Measurements from ENCODE around the gene HS1BP3.

- TF ChIP-seq, protein P1, sequence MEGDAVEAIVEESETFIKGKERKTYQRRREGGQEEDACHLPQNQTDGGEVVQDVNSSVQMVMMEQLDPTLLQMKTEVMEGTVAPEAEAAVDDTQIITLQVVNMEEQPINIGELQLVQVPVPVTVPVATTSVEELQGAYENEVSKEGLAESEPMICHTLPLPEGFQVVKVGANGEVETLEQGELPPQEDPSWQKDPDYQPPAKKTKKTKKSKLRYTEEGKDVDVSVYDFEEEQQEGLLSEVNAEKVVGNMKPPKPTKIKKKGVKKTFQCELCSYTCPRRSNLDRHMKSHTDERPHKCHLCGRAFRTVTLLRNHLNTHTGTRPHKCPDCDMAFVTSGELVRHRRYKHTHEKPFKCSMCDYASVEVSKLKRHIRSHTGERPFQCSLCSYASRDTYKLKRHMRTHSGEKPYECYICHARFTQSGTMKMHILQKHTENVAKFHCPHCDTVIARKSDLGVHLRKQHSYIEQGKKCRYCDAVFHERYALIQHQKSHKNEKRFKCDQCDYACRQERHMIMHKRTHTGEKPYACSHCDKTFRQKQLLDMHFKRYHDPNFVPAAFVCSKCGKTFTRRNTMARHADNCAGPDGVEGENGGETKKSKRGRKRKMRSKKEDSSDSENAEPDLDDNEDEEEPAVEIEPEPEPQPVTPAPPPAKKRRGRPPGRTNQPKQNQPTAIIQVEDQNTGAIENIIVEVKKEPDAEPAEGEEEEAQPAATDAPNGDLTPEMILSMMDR (IDR thresholded peaks at IDR 0.05 in 8 of 11, conservative IDR thresholded peaks at IDR 0.05 in 3 of 11): no peak
- TF ChIP-seq POLR2AphosphoS5 (IDR thresholded peaks at IDR 0.05) (no peak), POLR2A (IDR thresholded peaks at IDR 0.05) (no peak)
These were observed 73.2 kb downstream of the HS1BP3 start for GRCh38 chr2:20577495-20578235.

Measured in spleen (tissue), 7 donors.